ENCODE measurements around the gene ERI2.

Gene ERI2

GRCh38 chr16:20846030-20846429, 39.8 kb upstream of the ERI2 start:
- Histone ChIP-seq H2AFZ (ENCODE audit: low read length) (no peak overlapping the region), H3K9ac (ENCODE audit: low read length) (no peak overlapping the region), H3K27me3 (replicated peaks; ENCODE audit: insufficient read depth, low read length) (no peaks in the 10 kb centered on the region), H3F3A (ENCODE audit: insufficient read depth, low read length) (no peaks in the 10 kb centered on the region), H3K4me3 (ENCODE audit: low read length) (no peak overlapping the region), H3K9me2 (replicated peaks; ENCODE audit: insufficient read depth, low read length) (no peaks in the 10 kb centered on the region), H3K79me2 (ENCODE audit: low read length) (no peaks in the 10 kb centered on the region), H4K20me1 (ENCODE audit: insufficient read depth, low read length) (no peaks in the 10 kb centered on the region), H3K27ac (ENCODE audit: low read length) (no peak overlapping the region), H3K4me2 (ENCODE audit: low read depth, low read length) (no peak overlapping the region), H3K4me1 (ENCODE audit: low read length) (no peaks in the 10 kb centered on the region), H3K36me3 (replicated peaks; ENCODE audit: insufficient read depth, low read length) (no peaks in the 10 kb centered on the region), H3K9me3 (replicated peaks; ENCODE audit: insufficient read depth, low read length) (no peaks in the 10 kb centered on the region)
- TF ChIP-seq EZH2 (optimal IDR thresholded peaks at IDR 0.05; ENCODE audit: low read depth, low read length) (no peak), CTCF (IDR thresholded peaks at IDR 0.05; ENCODE audit: low read length) (no peak), EZH2phosphoT487 (IDR thresholded peaks at IDR 0.05; ENCODE audit: low read length) (no peak)
- DNase-seq = no peak

DNA sequence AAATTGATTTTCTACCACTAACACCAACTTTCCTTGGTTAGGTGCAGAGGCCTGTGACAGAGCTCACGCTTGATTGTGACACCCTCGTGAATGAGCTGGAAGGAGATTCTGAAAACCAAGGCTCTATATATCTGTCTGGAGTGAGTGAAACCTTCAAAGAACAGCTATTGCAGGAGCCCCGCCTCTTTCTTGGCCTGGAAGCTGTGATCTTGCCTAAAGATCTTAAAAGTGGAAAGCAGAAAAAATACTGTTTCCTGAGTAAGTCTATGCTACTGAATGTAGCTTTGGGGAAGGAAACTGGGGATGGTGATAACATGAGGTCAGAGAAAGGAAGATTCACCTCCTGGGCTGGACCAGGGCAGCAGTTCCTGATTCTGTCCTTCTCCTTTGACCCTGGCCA, 38.3 kb upstream of the ERI2 start:
- Histone ChIP-seq H3K9me2 (replicated peaks; ENCODE audit: insufficient read depth, low read length) (no peaks in the 10 kb centered on the region), H3F3A (ENCODE audit: insufficient read depth, low read length) (no peaks in the 10 kb centered on the region), H3K36me3 (replicated peaks; ENCODE audit: insufficient read depth, low read length) (no peaks in the 10 kb centered on the region), H3K27ac (ENCODE audit: low read length) (no peak overlapping the region), H3K79me2 (ENCODE audit: low read length) (no peaks in the 10 kb centered on the region), H2AFZ (ENCODE audit: low read length) (no peak overlapping the region), H3K9ac (ENCODE audit: low read length) (no peak overlapping the region), H3K4me3 (ENCODE audit: low read length) (no peak overlapping the region), H3K27me3 (replicated peaks; ENCODE audit: insufficient read depth, low read length) (no peaks in the 10 kb centered on the region), H3K4me1 (ENCODE audit: low read length) (no peaks in the 10 kb centered on the region), H4K20me1 (ENCODE audit: insufficient read depth, low read length) (no peaks in the 10 kb centered on the region), H3K4me2 (ENCODE audit: low read depth, low read length) (no peak overlapping the region), H3K9me3 (replicated peaks; ENCODE audit: insufficient read depth, low read length) (no peaks in the 10 kb centered on the region)
- no peak for TF ChIP-seq EZH2 (optimal IDR thresholded peaks at IDR 0.05; ENCODE audit: low read depth, low read length)
- no peak for TF ChIP-seq EZH2phosphoT487 (IDR thresholded peaks at IDR 0.05; ENCODE audit: low read length)
- no peak for TF ChIP-seq CTCF (IDR thresholded peaks at IDR 0.05; ENCODE audit: low read length)
- DNase-seq = no peak

DNA sequence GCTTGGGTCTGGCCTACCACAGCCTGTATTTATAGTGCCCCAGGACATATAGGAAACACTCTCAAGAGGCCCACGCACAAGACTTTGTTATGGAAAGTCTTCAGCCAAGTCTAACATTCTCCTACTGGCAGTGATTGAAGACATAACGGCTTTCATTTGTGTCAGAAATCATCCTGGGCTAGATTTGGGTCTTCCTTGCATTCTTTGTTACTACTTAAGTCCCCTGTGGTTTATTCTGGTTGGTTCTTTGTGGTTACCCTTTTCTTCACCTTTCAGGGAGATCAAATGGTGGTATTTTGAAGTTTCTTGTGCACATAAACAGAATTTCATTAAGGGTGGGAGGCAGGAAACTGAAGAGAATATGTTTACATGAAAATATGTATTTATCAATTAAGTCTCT, 37.8 kb upstream of the ERI2 start:
- Histone ChIP-seq H3K4me1 (ENCODE audit: low read length) (no peaks in the 10 kb centered on the region), H4K20me1 (ENCODE audit: insufficient read depth, low read length) (no peaks in the 10 kb centered on the region), H3K4me3 (ENCODE audit: low read length) (no peak overlapping the region), H3F3A (ENCODE audit: insufficient read depth, low read length) (no peaks in the 10 kb centered on the region), H3K79me2 (ENCODE audit: low read length) (no peaks in the 10 kb centered on the region), H3K27me3 (replicated peaks; ENCODE audit: insufficient read depth, low read length) (no peaks in the 10 kb centered on the region), H3K9me3 (replicated peaks; ENCODE audit: insufficient read depth, low read length) (no peaks in the 10 kb centered on the region), H2AFZ (ENCODE audit: low read length) (no peak overlapping the region), H3K9me2 (replicated peaks; ENCODE audit: insufficient read depth, low read length) (no peaks in the 10 kb centered on the region), H3K27ac (ENCODE audit: low read length) (no peak overlapping the region), H3K4me2 (ENCODE audit: low read depth, low read length) (no peak overlapping the region), H3K9ac (ENCODE audit: low read length) (no peak overlapping the region), H3K36me3 (replicated peaks; ENCODE audit: insufficient read depth, low read length) (no peaks in the 10 kb centered on the region)
- no peak for DNase-seq
- TF ChIP-seq EZH2 (optimal IDR thresholded peaks at IDR 0.05; ENCODE audit: low read depth, low read length) (no peak), EZH2phosphoT487 (IDR thresholded peaks at IDR 0.05; ENCODE audit: low read length) (no peak), CTCF (IDR thresholded peaks at IDR 0.05; ENCODE audit: low read length) (no peak)
